K562 (cell line): ENCODE data around the gene FGF22. TPM values are rescaled to one million over a fixed set of nuclear protein-coding genes. Genes with fewer than 3 reads are reported as not detected.

Experiments
- ATAC-seq: fragments of 200-7000 bp; cut with Tn5 transposase; 3 replicates; pipeline ENCODE4 v1.9.1; 2020; ENCODE audit warnings: moderate library complexity
- BruUV-seq: library from RNA; stranded (reverse); fragments of 400-500 nt; replicated peaks from 2 replicates; lab custom pipeline; 2021; lab: Mats Ljungman, UMichigan
- CTCF ChIA-PET: fragments of 300-600 bp; formaldehyde crosslinking; extraction: SDS; loops from one replicate; lab custom pipeline; 2021; ENCODE audit warnings: low intra/inter-chr PET ratio; lab: Yijun Ruan, JAX
- POLR2A ChIA-PET: fragments of 300-600, 350-650 bp; sonication (Branson Sonifier 250); formaldehyde crosslinking; extraction: SDS; loops from one replicate; lab custom pipeline; 2021; ENCODE audit warnings: antibody characterized with exemption, inconsistent platforms; lab: Yijun Ruan, JAX
- DNase-seq, 4 experiments: peaks; one replicate each; pipeline versions ENCODE4 v3.0.0 to v3.0.0-alpha.2; 2011 to 2018; ENCODE audit warnings: low spot score in 3 of 4, mixed read lengths in 3 of 4; ENCODE audit errors: extremely low read depth in 1 of 4
- FAIRE-seq: peaks from 2 replicates; lab custom pipeline; 2011; peaks lifted over from hg19 to GRCh38; lab: Jason Lieb, UNC
- H2AFZ ChIP-seq: 2 replicates; pipeline ENCODE4 v1.6.0; 2011; ENCODE audit warnings: low read depth, low read length, control low read depth, inconsistent platforms
- H3K27ac ChIP-seq: fragments of 200-600 bp; 3 replicates; pipeline ENCODE4 v1.8.0; 2011; ENCODE audit warnings: low read depth, mild to moderate bottlenecking, control low read depth, inconsistent platforms, low read length, moderate library complexity, mixed read lengths; ENCODE audit errors: extremely low read depth
- H3K27me3 ChIP-seq, 2 experiments: fragments of 300-600 bp in 1 of 2; 2 replicates in 1 of 2; 3 replicates in 1 of 2; pipeline versions ENCODE4 v1.6.0 to v1.8.0; 2011; ENCODE audit warnings: inconsistent platforms in 2 of 2, low read length in 2 of 2, mild to moderate bottlenecking in 1 of 2, mixed read lengths in 1 of 2, moderate library complexity in 1 of 2; ENCODE audit not compliant: control insufficient read depth in 2 of 2, insufficient read depth in 2 of 2
- H3K36me3 ChIP-seq: fragments of 300-600 bp; 3 replicates; pipeline ENCODE4 v1.8.0; 2011; ENCODE audit warnings: mild to moderate bottlenecking, low read length, inconsistent platforms; ENCODE audit not compliant: control insufficient read depth, insufficient read depth
- H3K4me1 ChIP-seq, 2 experiments: fragments of 200-600 bp in 1 of 2; replicated peaks in 1 of 2; 2 replicates in 1 of 2; 3 replicates in 1 of 2; pipeline versions ENCODE4 v1.5.1 to v1.8.0; 2011; ENCODE audit warnings: inconsistent platforms in 2 of 2, low read length in 2 of 2, mild to moderate bottlenecking in 1 of 2, mixed read lengths in 1 of 2, moderate library complexity in 1 of 2; ENCODE audit not compliant: control insufficient read depth in 2 of 2, insufficient read depth in 2 of 2
- H3K4me2 ChIP-seq: 2 replicates; pipeline ENCODE4 v1.6.1; 2011; ENCODE audit warnings: low read length, control low read depth, inconsistent platforms, mixed read lengths; ENCODE audit not compliant: insufficient read depth
- H3K4me3 ChIP-seq: fragments of 200-600 bp; sonication (generic), shearing (Covaris generic); 2 replicates; pipeline ENCODE4 v1.5.1; 2016; ENCODE audit warnings: control low read depth, inconsistent platforms
- H3K79me2 ChIP-seq: fragments of 200-600 bp; 3 replicates; pipeline ENCODE4 v1.8.0; 2011; ENCODE audit warnings: low read length, inconsistent platforms; ENCODE audit not compliant: control insufficient read depth, insufficient read depth
- H3K9ac ChIP-seq, 2 experiments: 2 replicates each; pipeline versions ENCODE4 v1.6.0 to v1.6.1; 2011; ENCODE audit warnings: low read depth in 2 of 2, low read length in 2 of 2, control low read depth in 1 of 2, inconsistent platforms in 1 of 2, mild to moderate bottlenecking in 1 of 2, mixed read lengths in 1 of 2; ENCODE audit not compliant: insufficient read depth in 1 of 2
- H3K9me1 ChIP-seq: one replicate; pipeline ENCODE4 v1.6.0; 2011; ENCODE audit warnings: inconsistent platforms, mild to moderate bottlenecking, low read length, moderate library complexity; ENCODE audit not compliant: control insufficient read depth, insufficient read depth
- H3K9me3 ChIP-seq: replicated peaks from 2 replicates; pipeline ENCODE4 v1.5.1; 2011; ENCODE audit warnings: low read depth, low read length, inconsistent platforms; ENCODE audit not compliant: control insufficient read depth, insufficient read depth
- H4K20me1 ChIP-seq: replicated peaks from 2 replicates; pipeline ENCODE4 v1.6.1; 2011; ENCODE audit warnings: low read length, inconsistent platforms, mixed read lengths; ENCODE audit not compliant: control insufficient read depth, insufficient read depth
- ETS2 ChIP-seq: IDR thresholded peaks from 2 replicates; pipeline ENCODE4 v1.6.1; 2016; ENCODE audit warnings: borderline replicate concordance, missing genetic modification characterization, mild to moderate bottlenecking, moderate library complexity, missing compliant biosample characterization; ENCODE audit not compliant: poor library complexity, severe bottlenecking
- KDM5B ChIP-seq: fragments of 200-600 bp; sonication (generic); IDR thresholded peaks from 2 replicates; pipeline ENCODE4 v1.6.1; 2012; ENCODE audit warnings: low read depth, mild to moderate bottlenecking, moderate library complexity, low read length, control low read depth, inconsistent platforms; ENCODE audit not compliant: insufficient replicate concordance
- PTRF ChIP-seq: fragments of 450-650 bp; IDR thresholded peaks from 2 replicates; pipeline ENCODE4 v1.6.1; 2016; ENCODE audit warnings: mild to moderate bottlenecking, missing genetic modification characterization, missing compliant biosample characterization
- RBM25 ChIP-seq: fragments of 200-400 bp; formaldehyde crosslinking; IDR thresholded peaks from 2 replicates; pipeline ENCODE4 v1.6.1; 2018; ENCODE audit warnings: low read length, low read depth, moderate library complexity; ENCODE audit not compliant: severe bottlenecking
- ZBTB33 ChIP-seq: sonication (generic); formaldehyde crosslinking; IDR thresholded peaks from 2 replicates; pipeline ENCODE4 v1.8.1; 2023; ENCODE audit warnings: mild to moderate bottlenecking, missing genetic modification reagents
- ZNF197 ChIP-seq: fragments of 200-800 bp; sonication (Bioruptor generic); IDR thresholded peaks from 2 replicates; pipeline ENCODE4 v1.6.1; 2016; ENCODE audit warnings: low read depth, missing genetic modification characterization, missing compliant biosample characterization
- WGBS: fragments of 100-300 bp; shearing (Covaris generic); methylation state at CpG from one replicate; pipeline ENCODE4 v1.1.6; 2016; ENCODE audit warnings: low coverage, mixed read lengths; ENCODE audit not compliant: insufficient coverage; ENCODE audit errors: missing lambda C conversion rate; 5-methylcytosine and 5-hydroxymethylcytosine counted together
- in situ Hi-C: fragments of 300-500 bp; cut with MboI; formaldehyde crosslinking; loops from 4 replicates; pipeline ENCODE4 v1.15.0; 2018; ENCODE audit warnings: inconsistent platforms, mixed read lengths
- intact Hi-C: fragments of 100-400 bp; cut with micrococcal nuclease; formaldehyde crosslinking; loops from 2 replicates; pipeline ENCODE4 v1.14.2; 2022
- polyA plus RNA-seq, 8 experiments: library from polyadenylated mRNA; depleted of rRNA in 4 of 8; stranded (reverse) in 5 of 8; unstranded in 3 of 8; fragments of >200 nt; fragmentation: Nextera tagmentation in 2 of 8; fragmentation: Illumina TruSeq in 1 of 8; extraction: Ambion mirVana in 2 of 8; extraction: Trizol in 1 of 8; gene quantifications; 2 replicates each; pipeline versions ENCODE4 v1.2.1 to v1.2.3, GENCODE V29; 2011 to 2014; ENCODE audit warnings: inconsistent platforms in 1 of 8, missing spikeins in 1 of 8
- total RNA-seq, 7 experiments: library from RNA; depleted of rRNA in 6 of 7; stranded (reverse); fragments of >200 nt in 6 of 7; fragmentation: Illumina TruSeq in 2 of 7; extraction: Trizol in 2 of 7; gene quantifications; 2 replicates each; pipeline versions ENCODE4 v1.2.1 to v1.2.3, GENCODE V29; 2011 to 2021; ENCODE audit warnings: low replicate concordance in 1 of 7
- TF ChIP-seq, protein P1 (sequence below): fragments of 450-650 bp; IDR thresholded peaks from one replicate; pipeline ENCODE4 v1.6.1; 2018; ENCODE audit warnings: mild to moderate bottlenecking, moderate library complexity; ENCODE audit not compliant: partially characterized antibody

Gene FGF22
- total and polyA plus RNA-seq, 9 of the 15 experiments (the other 6 are each of a cell fraction or from before 2014, with no cell fraction given), result 0.14 to 2.2 (median 0.86) TPM; not detected in 4

DNA sequence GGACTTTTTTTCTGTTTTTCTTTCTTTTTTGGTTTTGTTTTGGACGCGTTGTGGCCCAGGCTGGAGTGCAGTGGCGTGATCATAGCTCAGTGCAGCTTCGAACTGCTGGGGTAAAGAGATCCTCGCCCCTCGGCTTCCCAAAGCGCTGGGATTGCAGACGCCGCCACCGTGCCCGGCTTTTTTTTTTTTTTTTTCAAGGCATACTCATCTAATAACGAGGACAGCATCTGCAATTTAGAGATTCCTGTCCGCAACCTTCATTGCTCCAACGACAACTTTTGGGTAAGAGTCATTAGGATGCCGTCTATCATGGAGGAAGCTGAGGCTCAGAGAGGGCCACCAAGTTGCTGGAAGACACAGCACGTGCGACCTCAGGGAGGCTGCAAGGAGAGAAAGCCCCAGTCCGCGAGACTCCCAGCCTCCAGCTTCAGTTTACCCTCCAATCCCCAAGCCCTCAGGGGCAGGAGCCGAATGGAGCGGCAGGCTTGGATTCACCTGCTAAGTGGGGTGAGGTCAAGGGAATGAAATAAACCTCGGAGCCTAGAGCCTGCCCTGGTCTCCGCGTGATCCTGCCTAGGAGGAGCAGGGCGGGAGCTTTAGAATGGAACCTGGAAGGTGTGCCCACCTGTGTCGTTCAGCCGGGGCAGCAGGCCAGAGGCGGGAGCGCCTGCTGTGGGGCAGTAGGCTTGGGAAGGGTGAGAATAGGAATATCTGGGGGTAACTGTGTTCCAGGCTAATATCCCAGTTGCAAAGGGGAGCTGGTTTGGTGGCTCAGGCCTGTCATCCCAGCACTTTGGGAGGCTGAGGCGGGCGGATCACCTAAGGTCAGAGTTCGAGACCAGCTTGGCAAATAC, 5.7 kb upstream of the FGF22 start (continued):
- TF ChIP-seq, protein P1, sequence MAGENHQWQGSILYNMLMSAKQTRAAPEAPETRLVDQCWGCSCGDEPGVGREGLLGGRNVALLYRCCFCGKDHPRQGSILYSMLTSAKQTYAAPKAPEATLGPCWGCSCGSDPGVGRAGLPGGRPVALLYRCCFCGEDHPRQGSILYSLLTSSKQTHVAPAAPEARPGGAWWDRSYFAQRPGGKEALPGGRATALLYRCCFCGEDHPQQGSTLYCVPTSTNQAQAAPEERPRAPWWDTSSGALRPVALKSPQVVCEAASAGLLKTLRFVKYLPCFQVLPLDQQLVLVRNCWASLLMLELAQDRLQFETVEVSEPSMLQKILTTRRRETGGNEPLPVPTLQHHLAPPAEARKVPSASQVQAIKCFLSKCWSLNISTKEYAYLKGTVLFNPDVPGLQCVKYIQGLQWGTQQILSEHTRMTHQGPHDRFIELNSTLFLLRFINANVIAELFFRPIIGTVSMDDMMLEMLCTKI, result no peak
- TF ChIP-seq PTRF (tag) (no peak), ETS2 (no peak), KDM5B (no peak)
- TF ChIP-seq, all 486 proteins: peak for 22

DNA sequence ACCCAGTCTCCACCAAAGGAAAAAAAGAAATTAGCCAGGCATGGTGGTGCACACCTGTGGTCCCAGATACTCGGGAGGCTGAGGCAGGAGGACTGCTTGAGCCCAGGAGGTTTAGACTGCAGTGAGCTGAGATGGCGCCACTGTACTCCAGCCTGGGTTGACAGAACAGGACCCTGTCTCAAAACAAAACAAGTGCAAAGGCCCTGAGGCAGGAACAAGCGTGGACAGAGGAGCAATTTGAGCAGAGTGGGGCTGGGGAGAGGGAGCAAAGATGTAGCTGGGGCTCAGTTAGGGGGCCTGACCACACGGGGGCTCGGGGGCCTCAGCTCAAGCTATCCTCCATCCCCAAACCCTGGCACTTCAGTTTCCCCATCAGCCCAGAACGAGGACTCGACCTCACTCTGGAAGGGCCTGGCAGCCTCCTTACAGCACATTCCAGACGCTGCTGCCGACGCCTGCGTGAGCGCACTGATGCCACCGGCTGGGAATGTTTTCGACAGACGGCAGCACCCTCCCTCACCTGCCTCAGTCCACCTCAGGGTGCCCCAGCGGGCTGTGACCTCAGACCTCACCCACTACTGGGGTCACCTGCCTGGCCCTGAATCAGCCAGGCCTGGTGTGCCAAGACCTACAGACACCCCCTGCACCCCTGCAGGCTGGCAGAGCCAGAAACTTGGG, 4.6 kb upstream of the FGF22 start:
- peak overlapping the region in 1 of 2 experiments; percentile 17; a peak in 1 of 4 replicates for H3K9ac ChIP-seq
- H3K4me3 ChIP-seq, result no peak overlapping the region
- POLR2A ChIA-PET, result interaction anchor here (0.6 to 1.2 kb wide), 2 partner anchors 13 to 25 kb away, joined by 3 read pairs; no protein-coding TSS in a partner anchor
- no peak overlapping the region for H3K27ac ChIP-seq
- ATAC-seq (no peak), DNase-seq (no peak), FAIRE-seq (no peak)
- H3K9me3 ChIP-seq, result no peaks in the 10 kb centered on the region
- H4K20me1 ChIP-seq, result no peaks in the 10 kb centered on the region
- peaks cover 4 to 58% of the 10 kb centered on the region in 2 experiments; a peak in 4 of 5 replicates for H3K4me1 ChIP-seq
- H3K4me2 ChIP-seq, result no peak overlapping the region
- no peak overlapping the region for H2AFZ ChIP-seq
- H3K79me2 ChIP-seq, result peaks cover 33% of the 10 kb centered on the region
- CTCF ChIA-PET, result no interaction called here
- in situ Hi-C loops, result no loop called here
- no peaks in the 10 kb centered on the region for H3K9me1 ChIP-seq
- WGBS, result 85% methylated on average over 14 of the region's 16 CpGs
- intact Hi-C loops, result no loop called here
- BruUV-seq, result no TSS peak
- TF ChIP-seq ZBTB33 (CRISPR knock-in tag) (0 out of 2 replicates have a peak, but pooled peaks have one; percentile 21), RBM25 (peak; percentile 37), ZNF197 (CRISPR knock-in tag) (no peak)
- H3K27me3 ChIP-seq, result no peaks in the 10 kb centered on the region
- peaks cover 21% of the 10 kb centered on the region; the same call in 2 of the 3 replicates for H3K36me3 ChIP-seq
